Measurements from ENCODE around the gene CCS.
"Not testable (repeated sequence)": the region's sequence is repeated elsewhere in the genome, so short reads cannot be mapped to it uniquely, and the experiment has no call there.

The CCS gene

GRCh38 chr11:66561178-66561974, 31.6 kb upstream of the CCS start:
- no peak for DNase-seq (ENCODE audit: low read depth in 2 of 2)

- DNase-seq (ENCODE audit: low read depth in 2 of 2), result no peak
Observed at GRCh38 chr11:66561975-66562248, 31.1 kb upstream of the CCS start.

- DNase-seq (ENCODE audit: low read depth in 2 of 2), result no peak
Observed at GRCh38 chr11:66562275-66562674, 30.7 kb upstream of the CCS start.

- DNase-seq (ENCODE audit: low read depth in 2 of 2), result no peak
Observed at GRCh38 chr11:66562907-66563583, 29.9 kb upstream of the CCS start.

- DNase-seq (ENCODE audit: low read depth in 2 of 2), result no peak
Observed at GRCh38 chr11:66563832-66564231, 29.2 kb upstream of the CCS start.

- no peak for DNase-seq (ENCODE audit: low read depth in 2 of 2)
Observed at GRCh38 chr11:66564538-66564937, 28.4 kb upstream of the CCS start.

- no peak for DNase-seq (ENCODE audit: low read depth in 2 of 2)
Observed at GRCh38 chr11:66564984-66565383, 28.0 kb upstream of the CCS start.

- DNase-seq (ENCODE audit: low read depth in 2 of 2), result no peak
Observed at GRCh38 chr11:66566221-66566620, 26.8 kb upstream of the CCS start.

GRCh38 chr11:66567787-66568123, 25.2 kb upstream of the CCS start:
- no peak for DNase-seq (ENCODE audit: low read depth in 2 of 2)

GRCh38 chr11:66568124-66568916, 24.7 kb upstream of the CCS start, which contains the start of gene CTSF:
TSS of gene CTSF (minus strand) at chr11:66568606. CDS start at chr11:66568486, 120 bp downstream.
- DNase-seq (ENCODE audit: low read depth in 2 of 2), result peak; percentile 63 to 67

GRCh38 chr11:66569076-66569475, 23.9 kb upstream of the CCS start:
- no peak for DNase-seq (ENCODE audit: low read depth in 2 of 2)

- DNase-seq (ENCODE audit: low read depth in 2 of 2), result no peak
Observed at GRCh38 chr11:66570079-66570849, 22.7 kb upstream of the CCS start.

- DNase-seq (ENCODE audit: low read depth in 2 of 2), result no peak
Observed at GRCh38 chr11:66570850-66571180, 22.2 kb upstream of the CCS start.

GRCh38 chr11:66579017-66579606, 13.9 kb upstream of the CCS start:
- DNase-seq (ENCODE audit: low read depth in 2 of 2), result peak; percentile 72 to 82

- DNase-seq (ENCODE audit: low read depth in 2 of 2), result no peak
Observed at GRCh38 chr11:66580803-66581202, 12.2 kb upstream of the CCS start.

GRCh38 chr11:66581261-66581660, 11.7 kb upstream of the CCS start:
- DNase-seq (ENCODE audit: low read depth in 2 of 2), result no peak

GRCh38 chr11:66582565-66583147, 10.3 kb upstream of the CCS start:
- not testable (repeated sequence) for DNase-seq (ENCODE audit: low read depth in 2 of 2)

GRCh38 chr11:66585447-66585846, 7.5 kb upstream of the CCS start:
- DNase-seq (ENCODE audit: low read depth in 2 of 2), result not testable (repeated sequence)

- no peak for DNase-seq (ENCODE audit: low read depth in 2 of 2)
Observed at GRCh38 chr11:66586136-66586535, 6.8 kb upstream of the CCS start.

- DNase-seq (ENCODE audit: low read depth in 2 of 2), result not testable (repeated sequence)
Observed at GRCh38 chr11:66589315-66589714, 3.7 kb upstream of the CCS start.

GRCh38 chr11:66589996-66590675, 2.8 kb upstream of the CCS start:
- no peak for DNase-seq (ENCODE audit: low read depth in 2 of 2)

Measured in stimulated activated CD8-positive, alpha-beta memory T cell treated with anti-CD3 and anti-CD28 coated beads, Interleukin-2, amount 100 ng/mL, for 48 hours (primary cell).